Astrocyte (in vitro differentiated cells and primary cell): ENCODE measurements around the gene MRPS11. TPM values are rescaled to one million over a fixed set of nuclear protein-coding genes. Genes with fewer than 3 reads are reported as not detected.

Experiments used
- DNase-seq: peaks from one replicate; pipeline ENCODE4 v3.0.0-alpha.2; 2010; ENCODE audit warnings: low read depth
- FAIRE-seq: peaks from 2 replicates; lab custom pipeline; 2011; peaks lifted over from hg19 to GRCh38; lab: Jason Lieb, UNC
- H2AFZ ChIP-seq: 2 replicates; pipeline ENCODE4 v1.6.0; 2012; ENCODE audit warnings: low read depth, low read length, inconsistent platforms
- H3K27ac ChIP-seq: 2 replicates; pipeline ENCODE4 v1.5.1; 2011; ENCODE audit warnings: low read depth, low read length, inconsistent platforms
- H3K27me3 ChIP-seq: 2 replicates; pipeline ENCODE4 v1.6.0; 2011; ENCODE audit warnings: low read length, inconsistent platforms; ENCODE audit not compliant: insufficient read depth
- H3K36me3 ChIP-seq: 2 replicates; pipeline ENCODE4 v1.5.1; 2011; ENCODE audit warnings: low read length, inconsistent platforms; ENCODE audit not compliant: insufficient read depth
- H3K4me1 ChIP-seq: 2 replicates; pipeline ENCODE4 v1.5.1; 2011; ENCODE audit warnings: low read length, inconsistent platforms; ENCODE audit not compliant: insufficient read depth
- H3K4me2 ChIP-seq: 2 replicates; pipeline ENCODE4 v1.6.0; 2012; ENCODE audit warnings: low read length, inconsistent platforms
- H3K4me3 ChIP-seq: 2 replicates; pipeline ENCODE4 v1.5.1; 2011; ENCODE audit warnings: low read depth, mild to moderate bottlenecking, low read length, inconsistent platforms; ENCODE audit not compliant: insufficient read depth
- H3K79me2 ChIP-seq: 2 replicates; pipeline ENCODE4 v1.6.0; 2012; ENCODE audit warnings: mild to moderate bottlenecking, low read length, inconsistent platforms; ENCODE audit not compliant: insufficient read depth
- H3K9ac ChIP-seq: 2 replicates; pipeline ENCODE4 v1.6.0; 2012; ENCODE audit warnings: mild to moderate bottlenecking, low read length, inconsistent platforms
- H3K9me3 ChIP-seq: 2 replicates; pipeline ENCODE4 v1.5.1; 2012; ENCODE audit warnings: low read depth, mild to moderate bottlenecking, low read length, inconsistent platforms; ENCODE audit not compliant: insufficient read depth
- H4K20me1 ChIP-seq: 2 replicates; pipeline ENCODE4 v1.6.0; 2012; ENCODE audit warnings: low read length, inconsistent platforms; ENCODE audit not compliant: insufficient read depth
- H3K27ac Mint-ChIP-seq: one replicate; pipeline ENCODE4 v1.8.0; 2021; ENCODE audit warnings: mild to moderate bottlenecking, mixed read lengths; ENCODE audit not compliant: unreplicated experiment
- H3K27me3 Mint-ChIP-seq: one replicate; pipeline ENCODE4 v1.8.0; 2021; ENCODE audit warnings: low read depth, mixed read lengths; ENCODE audit not compliant: unreplicated experiment
- H3K36me3 Mint-ChIP-seq: one replicate; pipeline ENCODE4 v1.8.0; 2021; ENCODE audit warnings: low read depth, mixed read lengths; ENCODE audit not compliant: unreplicated experiment
- H3K4me1 Mint-ChIP-seq: one replicate; pipeline ENCODE4 v1.8.0; 2021; ENCODE audit warnings: low read depth, mixed read lengths; ENCODE audit not compliant: unreplicated experiment
- H3K4me3 Mint-ChIP-seq: one replicate; pipeline ENCODE4 v1.8.0; 2021; ENCODE audit warnings: mild to moderate bottlenecking, moderate library complexity, mixed read lengths; ENCODE audit not compliant: unreplicated experiment
- H3K9me3 Mint-ChIP-seq: one replicate; pipeline ENCODE4 v1.8.0; 2021; ENCODE audit warnings: mild to moderate bottlenecking, mixed read lengths; ENCODE audit not compliant: unreplicated experiment
- EZH2 ChIP-seq: IDR thresholded peaks from 2 replicates; pipeline ENCODE4 v1.6.1; 2012; ENCODE audit warnings: mild to moderate bottlenecking, low read length, inconsistent platforms; ENCODE audit not compliant: insufficient read depth
- total RNA-seq: library from RNA; stranded (reverse); gene quantifications from 2 replicates; pipeline ENCODE4 v1.2.1, GENCODE V29; 2021
- TF ChIP-seq, protein P1 (sequence below): IDR thresholded peaks from 2 replicates; pipeline ENCODE4 v1.5.1; 2011; ENCODE audit warnings: low read depth, mild to moderate bottlenecking, inconsistent platforms, low read length, moderate library complexity; ENCODE audit not compliant: insufficient read depth

Gene MRPS11
- total RNA-seq, 1 donor from 2014 or later: 50.7 TPM

- no peak for TF ChIP-seq EZH2
- TF ChIP-seq, protein P1, sequence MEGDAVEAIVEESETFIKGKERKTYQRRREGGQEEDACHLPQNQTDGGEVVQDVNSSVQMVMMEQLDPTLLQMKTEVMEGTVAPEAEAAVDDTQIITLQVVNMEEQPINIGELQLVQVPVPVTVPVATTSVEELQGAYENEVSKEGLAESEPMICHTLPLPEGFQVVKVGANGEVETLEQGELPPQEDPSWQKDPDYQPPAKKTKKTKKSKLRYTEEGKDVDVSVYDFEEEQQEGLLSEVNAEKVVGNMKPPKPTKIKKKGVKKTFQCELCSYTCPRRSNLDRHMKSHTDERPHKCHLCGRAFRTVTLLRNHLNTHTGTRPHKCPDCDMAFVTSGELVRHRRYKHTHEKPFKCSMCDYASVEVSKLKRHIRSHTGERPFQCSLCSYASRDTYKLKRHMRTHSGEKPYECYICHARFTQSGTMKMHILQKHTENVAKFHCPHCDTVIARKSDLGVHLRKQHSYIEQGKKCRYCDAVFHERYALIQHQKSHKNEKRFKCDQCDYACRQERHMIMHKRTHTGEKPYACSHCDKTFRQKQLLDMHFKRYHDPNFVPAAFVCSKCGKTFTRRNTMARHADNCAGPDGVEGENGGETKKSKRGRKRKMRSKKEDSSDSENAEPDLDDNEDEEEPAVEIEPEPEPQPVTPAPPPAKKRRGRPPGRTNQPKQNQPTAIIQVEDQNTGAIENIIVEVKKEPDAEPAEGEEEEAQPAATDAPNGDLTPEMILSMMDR: no peak
- H3K4me3 ChIP-seq: no peak overlapping the region
- Mint-ChIP-seq H3K36me3 (no peaks in the 10 kb centered on the region), H3K4me1 (peaks cover 13% of the 10 kb centered on the region), H3K9me3 (peaks cover 13% of the 10 kb centered on the region), H3K27me3 (peaks cover 2% of the 10 kb centered on the region), H3K4me3 (no peak overlapping the region), H3K27ac (peak overlapping the region; percentile 65)
- H4K20me1 ChIP-seq: no peaks in the 10 kb centered on the region
- no peaks in the 10 kb centered on the region for H3K9me3 ChIP-seq
- H3K4me1 ChIP-seq: peaks cover 16% of the 10 kb centered on the region
- FAIRE-seq: peak; percentile 59
- peak; percentile 93 for DNase-seq
- no peak overlapping the region for H2AFZ ChIP-seq
- H3K79me2 ChIP-seq: no peaks in the 10 kb centered on the region
- H3K4me2 ChIP-seq: peak overlapping the region; percentile 5
- no peaks in the 10 kb centered on the region for H3K36me3 ChIP-seq
- H3K27me3 ChIP-seq: no peaks in the 10 kb centered on the region
- H3K9ac ChIP-seq: no peak overlapping the region
- H3K27ac ChIP-seq: no peak overlapping the region
These were observed 27.5 kb upstream of the MRPS11 start for GRCh38 chr15:88440021-88440420.

GRCh38 chr15:88441076-88441730, 26.3 kb upstream of the MRPS11 start:
- Histone ChIP-seq H3K4me3 (no peak overlapping the region), H3K9me3 (no peaks in the 10 kb centered on the region), H3K4me2 (no peak overlapping the region), H4K20me1 (no peaks in the 10 kb centered on the region), H3K36me3 (no peaks in the 10 kb centered on the region), H2AFZ (no peak overlapping the region), H3K79me2 (no peaks in the 10 kb centered on the region), H3K9ac (no peak overlapping the region), H3K27me3 (no peaks in the 10 kb centered on the region), H3K27ac (no peak overlapping the region), H3K4me1 (peaks cover 9% of the 10 kb centered on the region)
- Mint-ChIP-seq H3K27ac (no peak overlapping the region), H3K4me3 (no peak overlapping the region), H3K9me3 (peaks cover 13% of the 10 kb centered on the region), H3K27me3 (peaks cover 2% of the 10 kb centered on the region), H3K4me1 (peaks cover 10% of the 10 kb centered on the region), H3K36me3 (no peaks in the 10 kb centered on the region)
- DNase-seq (no peak), FAIRE-seq (no peak)
- no peak for TF ChIP-seq EZH2
- TF ChIP-seq, protein P1: no peak

- no peak for DNase-seq
- no peak for FAIRE-seq
- no peak for TF ChIP-seq EZH2
- TF ChIP-seq, protein P1: no peak
These were observed 20.3 kb upstream of the MRPS11 start for GRCh38 chr15:88447206-88447605.

More at GRCh38 chr15:88447206-88447605, 20.3 kb upstream of the MRPS11 start:
- Mint-ChIP-seq H3K4me3 (no peak overlapping the region), H3K9me3 (peaks cover 2% of the 10 kb centered on the region), H3K36me3 (no peaks in the 10 kb centered on the region), H3K4me1 (no peaks in the 10 kb centered on the region), H3K27ac (no peak overlapping the region), H3K27me3 (peaks cover 30% of the 10 kb centered on the region)
- no peak overlapping the region for H3K4me2 ChIP-seq
- no peaks in the 10 kb centered on the region for H4K20me1 ChIP-seq
- H3K27me3 ChIP-seq: no peaks in the 10 kb centered on the region
- no peaks in the 10 kb centered on the region for H3K9me3 ChIP-seq
- no peak overlapping the region for H3K27ac ChIP-seq
- H3K4me3 ChIP-seq: no peak overlapping the region
- H3K9ac ChIP-seq: no peak overlapping the region
- no peaks in the 10 kb centered on the region for H3K4me1 ChIP-seq
- no peaks in the 10 kb centered on the region for H3K79me2 ChIP-seq
- no peaks in the 10 kb centered on the region for H3K36me3 ChIP-seq
- H2AFZ ChIP-seq: no peak overlapping the region
